Nephron (organoid): ENCODE measurements around the gene CD59.

Experiments used
- H3K27ac Mint-ChIP-seq, 3 experiments: 2 replicates each; pipeline ENCODE4 v1.8.0; 2020; ENCODE audit warnings: mixed read lengths in 3 of 3, mild to moderate bottlenecking in 2 of 3, moderate library complexity in 1 of 3
- H3K27me3 Mint-ChIP-seq: 2 replicates; pipeline ENCODE4 v1.8.0; 2021; ENCODE audit warnings: low read depth, mild to moderate bottlenecking, moderate library complexity, mixed read lengths
- H3K36me3 Mint-ChIP-seq: 2 replicates; pipeline ENCODE4 v1.8.0; 2020; ENCODE audit warnings: low read depth, mixed read lengths
- H3K4me1 Mint-ChIP-seq: 2 replicates; pipeline ENCODE4 v1.8.0; 2020; ENCODE audit warnings: mixed read lengths
- H3K4me3 Mint-ChIP-seq, 3 experiments: 2 replicates each; pipeline ENCODE4 v1.8.0; 2020; ENCODE audit warnings: mild to moderate bottlenecking in 3 of 3, mixed read lengths in 3 of 3, moderate library complexity in 2 of 3
- H3K9me3 Mint-ChIP-seq: 2 replicates; pipeline ENCODE4 v1.8.0; 2020; ENCODE audit warnings: mixed read lengths
- CTCF ChIP-seq, 3 experiments: fragments of 200-600 bp; sonication (generic); IDR thresholded peaks; one replicate each; pipeline ENCODE4 v1.5.0; 2021; ENCODE audit warnings: antibody characterized with exemption in 3 of 3; ENCODE audit not compliant: unreplicated experiment in 3 of 3

CD59 gene

GRCh38 chr11:33689501-33689900 is 46.7 kb downstream of the CD59 start:
- Mint-ChIP-seq H3K36me3 (no peaks in the 10 kb centered on the region), H3K27ac (no peak overlapping the region), H3K4me1 (peaks cover 47% of the 10 kb centered on the region), H3K4me3 (no peak overlapping the region), H3K27me3 (peaks cover 15% of the 10 kb centered on the region), H3K9me3 (no peaks in the 10 kb centered on the region)
- TF ChIP-seq CTCF (IDR thresholded peaks at IDR 0.05; ENCODE audit: unreplicated experiment in 3 of 3), result no peak

- Mint-ChIP-seq H3K4me3 (no peak overlapping the region), H3K36me3 (no peaks in the 10 kb centered on the region), H3K27me3 (peaks cover 15% of the 10 kb centered on the region), H3K9me3 (no peaks in the 10 kb centered on the region), H3K4me1 (peaks cover 51% of the 10 kb centered on the region), H3K27ac (no peak overlapping the region)
- no peak for TF ChIP-seq CTCF (IDR thresholded peaks at IDR 0.05; ENCODE audit: unreplicated experiment in 3 of 3)
Observed at GRCh38 chr11:33689085-33689484, 47.1 kb downstream of the CD59 start.

- Mint-ChIP-seq H3K9me3 (no peaks in the 10 kb centered on the region), H3K36me3 (no peaks in the 10 kb centered on the region)
- peak; percentile 81 to 86 (median 83) for TF ChIP-seq CTCF (IDR thresholded peaks at IDR 0.05; ENCODE audit: unreplicated experiment in 3 of 3)
Observed at GRCh38 chr11:33687733-33688479, 48.3 kb downstream of the CD59 start.

GRCh38 chr11:33685082-33685481 is 51.1 kb downstream of the CD59 start:
- Mint-ChIP-seq H3K27ac (no peak overlapping the region), H3K27me3 (peaks cover 21% of the 10 kb centered on the region), H3K36me3 (no peaks in the 10 kb centered on the region), H3K4me1 (peaks cover 19% of the 10 kb centered on the region), H3K9me3 (peaks cover 3% of the 10 kb centered on the region), H3K4me3 (no peak overlapping the region)
- TF ChIP-seq CTCF (IDR thresholded peaks at IDR 0.05; ENCODE audit: unreplicated experiment in 3 of 3), result no peak

More at GRCh38 chr11:33687733-33688479, 48.3 kb downstream of the CD59 start:
- Mint-ChIP-seq H3K27me3 (peaks cover 15% of the 10 kb centered on the region), H3K27ac (peak overlapping the region in 2 of 3 experiments; percentile 50 to 73), H3K4me1 (peaks cover 44% of the 10 kb centered on the region), H3K4me3 (no peak overlapping the region)

GRCh38 chr11:33684003-33684706 is 52.1 kb downstream of the CD59 start:
- Mint-ChIP-seq H3K4me1 (peaks cover 16% of the 10 kb centered on the region), H3K9me3 (peaks cover 8% of the 10 kb centered on the region), H3K27me3 (peaks cover 17% of the 10 kb centered on the region), H3K4me3 (no peak overlapping the region), H3K27ac (peak overlapping the region in 1 of 3 experiments; percentile 10), H3K36me3 (no peaks in the 10 kb centered on the region)
- no peak for TF ChIP-seq CTCF (IDR thresholded peaks at IDR 0.05; ENCODE audit: unreplicated experiment in 3 of 3)
